Suprapubic skin (tissue), 4 donors: ENCODE results near the gene ATP8B1.

Experiments
- EP300 ChIP-seq: sonication (generic); formaldehyde crosslinking; IDR thresholded peaks from one replicate; pipeline ENCODE4 v1.6.1; 2017; ENCODE audit warnings: antibody characterized with exemption
- POLR2A ChIP-seq, 2 donors: fragments of 450-650 bp; IDR thresholded peaks; one replicate each; pipeline ENCODE4 v1.6.1; 2017; ENCODE audit warnings: antibody characterized with exemption in 2 of 2, mild to moderate bottlenecking in 2 of 2, moderate library complexity in 2 of 2
- POLR2AphosphoS5 ChIP-seq, 3 donors: sonication (generic); formaldehyde crosslinking; IDR thresholded peaks; one replicate each; pipeline ENCODE4 v1.6.1; 2017; ENCODE audit warnings: antibody characterized with exemption in 3 of 3
- TF ChIP-seq, protein P1 (sequence below), 2 donors: fragments of 200-600 bp in 1 of 2; fragments of 450-650 bp in 1 of 2; sonication (generic) in 1 of 2; IDR thresholded peaks; one replicate each; pipeline ENCODE4 v1.5.1; 2016 to 2019; ENCODE audit warnings: antibody characterized with exemption in 2 of 2, mild to moderate bottlenecking in 1 of 2, moderate library complexity in 1 of 2

DNA sequence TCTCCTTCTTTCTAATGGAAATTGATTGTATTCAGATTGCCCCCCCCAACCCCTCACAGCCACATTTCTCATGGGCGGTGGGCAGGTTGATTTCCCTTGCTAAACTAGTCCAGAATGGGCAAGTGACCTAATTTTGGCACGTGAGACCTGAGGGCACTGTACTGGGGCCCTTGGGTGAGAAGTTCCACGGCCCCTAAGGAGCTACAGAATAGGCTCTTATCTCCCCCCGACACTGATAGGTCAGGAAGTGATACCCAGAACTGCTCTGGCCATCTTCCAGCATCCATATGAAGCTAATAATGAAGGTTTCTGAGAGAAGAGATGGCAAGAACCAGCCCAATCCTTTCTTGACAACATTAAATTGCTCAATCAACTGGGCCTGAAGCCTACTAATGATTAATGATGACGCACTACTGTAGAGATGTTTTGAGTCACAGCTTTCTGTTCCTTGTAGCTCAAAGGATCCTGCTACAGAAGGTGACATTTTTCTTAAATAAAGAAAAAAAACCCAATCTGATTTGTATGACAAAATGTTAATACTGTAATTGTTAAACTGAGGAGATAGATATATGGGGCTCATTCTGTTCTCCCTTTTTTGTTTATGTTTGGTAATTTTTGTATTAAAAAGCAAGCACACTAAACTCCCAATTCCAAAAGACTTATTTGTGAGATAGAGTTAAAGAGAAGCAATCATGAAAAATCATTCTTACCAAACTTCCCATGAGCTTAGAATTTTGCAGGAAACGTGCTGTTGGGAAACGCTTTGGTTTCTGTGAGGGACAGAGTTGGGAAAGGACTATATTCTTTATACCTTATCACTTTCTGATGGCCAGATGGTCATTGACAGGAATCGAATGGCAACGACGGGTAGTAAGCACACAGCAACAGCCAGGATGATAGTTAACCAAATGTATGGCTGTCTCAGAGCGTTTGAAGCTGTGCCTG is 153.3 kb downstream of the ATP8B1 start:
- TF ChIP-seq POLR2A (IDR thresholded peaks at IDR 0.05): no peak
- TF ChIP-seq, protein P1, sequence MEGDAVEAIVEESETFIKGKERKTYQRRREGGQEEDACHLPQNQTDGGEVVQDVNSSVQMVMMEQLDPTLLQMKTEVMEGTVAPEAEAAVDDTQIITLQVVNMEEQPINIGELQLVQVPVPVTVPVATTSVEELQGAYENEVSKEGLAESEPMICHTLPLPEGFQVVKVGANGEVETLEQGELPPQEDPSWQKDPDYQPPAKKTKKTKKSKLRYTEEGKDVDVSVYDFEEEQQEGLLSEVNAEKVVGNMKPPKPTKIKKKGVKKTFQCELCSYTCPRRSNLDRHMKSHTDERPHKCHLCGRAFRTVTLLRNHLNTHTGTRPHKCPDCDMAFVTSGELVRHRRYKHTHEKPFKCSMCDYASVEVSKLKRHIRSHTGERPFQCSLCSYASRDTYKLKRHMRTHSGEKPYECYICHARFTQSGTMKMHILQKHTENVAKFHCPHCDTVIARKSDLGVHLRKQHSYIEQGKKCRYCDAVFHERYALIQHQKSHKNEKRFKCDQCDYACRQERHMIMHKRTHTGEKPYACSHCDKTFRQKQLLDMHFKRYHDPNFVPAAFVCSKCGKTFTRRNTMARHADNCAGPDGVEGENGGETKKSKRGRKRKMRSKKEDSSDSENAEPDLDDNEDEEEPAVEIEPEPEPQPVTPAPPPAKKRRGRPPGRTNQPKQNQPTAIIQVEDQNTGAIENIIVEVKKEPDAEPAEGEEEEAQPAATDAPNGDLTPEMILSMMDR (IDR thresholded peaks at IDR 0.05): no peak
- TF ChIP-seq POLR2AphosphoS5 (IDR thresholded peaks at IDR 0.05): no peak
- TF ChIP-seq EP300: no peak
